H1 (cell line): ENCODE measurements around the gene DLL4. TPM values are rescaled to one million over a fixed set of nuclear protein-coding genes. Genes with fewer than 3 reads are reported as not detected.

Experiments used
- CTCF ChIA-PET: fragments of 300-600 bp; sonication (Branson Sonifier 250); formaldehyde crosslinking; loops from one replicate; lab custom pipeline; 2021; ENCODE audit not compliant: partially characterized antibody; lab: Charles Lee
- POLR2A ChIA-PET: fragments of 300-600 bp; sonication (Branson Sonifier 250); formaldehyde crosslinking; loops from one replicate; lab custom pipeline; 2021; ENCODE audit warnings: inconsistent platforms; ENCODE audit not compliant: partially characterized antibody; lab: Charles Lee
- DNase-seq, 2 experiments: peaks; one replicate each; pipeline versions ENCODE4 v3.0.0 to v3.0.0-alpha.2; 2010 to 2022; ENCODE audit warnings: low spot score in 2 of 2, low read depth in 1 of 2, mixed read lengths in 1 of 2
- FAIRE-seq: peaks from 2 replicates; lab custom pipeline; 2011; peaks lifted over from hg19 to GRCh38; lab: Jason Lieb, UNC
- H2AFZ ChIP-seq: 2 replicates; pipeline ENCODE4 v1.8.1; 2012; ENCODE audit warnings: low read length, inconsistent platforms
- H2AK5ac ChIP-seq: 2 replicates; pipeline ENCODE4 v1.6.1; 2013; ENCODE audit warnings: low read depth, low read length
- H2BK120ac ChIP-seq: replicated peaks from 2 replicates; pipeline ENCODE3; 2013; ENCODE audit warnings: low read depth, low read length, inconsistent platforms
- H2BK12ac ChIP-seq: 2 replicates; pipeline ENCODE4 v1.6.1; 2013; ENCODE audit warnings: low read depth, low read length
- H2BK15ac ChIP-seq: 2 replicates; pipeline ENCODE4 v1.6.1; 2013; ENCODE audit warnings: low read length
- H2BK20ac ChIP-seq: 2 replicates; pipeline ENCODE4 v1.6.1; 2013; ENCODE audit warnings: low read length
- H2BK5ac ChIP-seq: 2 replicates; pipeline ENCODE4 v1.6.1; 2013; ENCODE audit warnings: low read depth, low read length
- H3K14ac ChIP-seq: 2 replicates; pipeline ENCODE4 v1.6.1; 2013; ENCODE audit warnings: inconsistent platforms; ENCODE audit not compliant: insufficient read length
- H3K18ac ChIP-seq: 2 replicates; pipeline ENCODE4 v1.6.1; 2013; ENCODE audit warnings: low read length; ENCODE audit errors: extremely low read depth
- H3K23ac ChIP-seq: 2 replicates; pipeline ENCODE4 v1.6.1; 2013; ENCODE audit warnings: inconsistent platforms; ENCODE audit not compliant: insufficient read length
- H3K23me2 ChIP-seq: 2 replicates; pipeline ENCODE4 v1.6.1; 2013; ENCODE audit warnings: low read depth, low read length
- H3K27ac ChIP-seq: 2 replicates; pipeline ENCODE4 v1.6.1; 2011; ENCODE audit warnings: low read depth, low read length, inconsistent platforms
- H3K27me3 ChIP-seq, 4 experiments: replicated peaks in 1 of 4; 1 replicate in 1 of 4; 2 replicates in 3 of 4; pipeline versions ENCODE4 v1.6.1 to v1.8.1; 2011 to 2013; ENCODE audit warnings: low read length in 3 of 4, mild to moderate bottlenecking in 3 of 4, inconsistent platforms in 2 of 4, mixed read lengths in 2 of 4, moderate library complexity in 1 of 4; ENCODE audit not compliant: control insufficient read depth in 3 of 4, insufficient read depth in 3 of 4; ENCODE audit errors: extremely low read depth in 1 of 4
- H3K36me3 ChIP-seq, 4 experiments: 2 replicates each; pipeline versions ENCODE4 v1.6.1 to v1.8.1; 2011 to 2013; ENCODE audit warnings: mild to moderate bottlenecking in 4 of 4, low read length in 3 of 4, moderate library complexity in 2 of 4, control low read depth in 1 of 4, inconsistent platforms in 1 of 4; ENCODE audit not compliant: insufficient read depth in 4 of 4, control insufficient read depth in 2 of 4
- H3K4ac ChIP-seq: replicated peaks from 2 replicates; pipeline ENCODE3; 2013; ENCODE audit warnings: low read length, low read depth, mixed read lengths, inconsistent platforms; ENCODE audit not compliant: insufficient read length
- H3K4me1 ChIP-seq, 4 experiments: replicated peaks in 1 of 4; 1 replicate in 1 of 4; 2 replicates in 3 of 4; pipeline versions ENCODE4 v1.6.1 to v1.8.1; 2011 to 2013; ENCODE audit warnings: low read length in 3 of 4, inconsistent platforms in 2 of 4, mixed read lengths in 1 of 4; ENCODE audit not compliant: insufficient read depth in 4 of 4, control insufficient read depth in 3 of 4
- H3K4me2 ChIP-seq, 2 experiments: 2 replicates each; pipeline versions ENCODE4 v1.6.1 to v1.8.1; 2011 to 2013; ENCODE audit warnings: low read depth in 2 of 2, low read length in 2 of 2, control low read depth in 1 of 2, inconsistent platforms in 1 of 2, mild to moderate bottlenecking in 1 of 2; ENCODE audit not compliant: insufficient read depth in 1 of 2
- H3K4me3 ChIP-seq, 4 experiments: fragments of 200-600, 300-600 bp in 1 of 4; sonication (generic), shearing (Covaris generic), sonication (Bioruptor Twin) in 1 of 4; 2 replicates each; pipeline versions ENCODE4 v1.5.1 to v1.8.1; 2011 to 2016; ENCODE audit warnings: low read length in 4 of 4, low read depth in 3 of 4, control low read depth in 2 of 4, inconsistent platforms in 2 of 4, mild to moderate bottlenecking in 2 of 4, mixed read lengths in 1 of 4, moderate library complexity in 1 of 4; ENCODE audit not compliant: insufficient read depth in 2 of 4; ENCODE audit errors: extremely low read depth in 1 of 4
- H3K56ac ChIP-seq: replicated peaks from 2 replicates; pipeline ENCODE3; 2013; ENCODE audit warnings: low read depth, mild to moderate bottlenecking, mixed read lengths, low read length, inconsistent platforms; ENCODE audit not compliant: insufficient read length
- H3K79me1 ChIP-seq: 2 replicates; pipeline ENCODE4 v1.6.1; 2013; ENCODE audit warnings: low read depth, low read length, control low read depth
- H3K79me2 ChIP-seq, 2 experiments: 2 replicates each; pipeline versions ENCODE4 v1.6.1 to v1.8.1; 2012 to 2013; ENCODE audit warnings: low read length in 2 of 2, mild to moderate bottlenecking in 2 of 2, inconsistent platforms in 1 of 2; ENCODE audit not compliant: insufficient read depth in 2 of 2, control insufficient read depth in 1 of 2
- H3K9ac ChIP-seq, 4 experiments: replicated peaks in 1 of 4; 1 replicate in 1 of 4; 2 replicates in 3 of 4; pipeline versions ENCODE4 v1.6.1 to v1.8.1; 2011 to 2013; ENCODE audit warnings: low read depth in 3 of 4, low read length in 3 of 4, control low read depth in 2 of 4, mild to moderate bottlenecking in 2 of 4, moderate library complexity in 2 of 4, inconsistent platforms in 1 of 4; ENCODE audit errors: extremely low read depth in 1 of 4
- H3K9me3 ChIP-seq, 2 experiments: 2 replicates each; pipeline versions ENCODE4 v1.6.1 to v1.8.1; 2012 to 2013; ENCODE audit warnings: mild to moderate bottlenecking in 2 of 2, moderate library complexity in 2 of 2, control low read depth in 1 of 2, inconsistent platforms in 1 of 2, low read depth in 1 of 2, low read length in 1 of 2, mixed read lengths in 1 of 2; ENCODE audit not compliant: insufficient read depth in 2 of 2
- H4K20me1 ChIP-seq, 2 experiments: replicated peaks in 1 of 2; 2 replicates each; pipeline versions ENCODE3 to v1.8.1; 2011 to 2013; ENCODE audit warnings: inconsistent platforms in 2 of 2, low read length in 2 of 2, mild to moderate bottlenecking in 1 of 2; ENCODE audit not compliant: insufficient read depth in 2 of 2, control insufficient read depth in 1 of 2
- H4K5ac ChIP-seq: 2 replicates; pipeline ENCODE4 v1.6.1; 2013; ENCODE audit warnings: low read length, low read depth, mixed read lengths, inconsistent platforms; ENCODE audit not compliant: insufficient read length
- H4K8ac ChIP-seq: 2 replicates; pipeline ENCODE4 v1.8.0; 2013; ENCODE audit warnings: mild to moderate bottlenecking, moderate library complexity, low read length, inconsistent platforms; ENCODE audit not compliant: insufficient read depth; ENCODE audit errors: extremely low read depth
- H4K91ac ChIP-seq: replicated peaks from 2 replicates; pipeline ENCODE3; 2013; ENCODE audit warnings: low read length, mixed read lengths, inconsistent platforms; ENCODE audit not compliant: insufficient read length
- ASH2L ChIP-seq: fragments of 200-600, 300-600 bp; sonication (generic); IDR thresholded peaks from one replicate; pipeline ENCODE4 v1.7.1; 2017; ENCODE audit warnings: low read length
- CHD1 ChIP-seq: IDR thresholded peaks from 2 replicates; pipeline ENCODE4 v1.6.1; 2012; ENCODE audit warnings: low read depth, low read length, improper control_type of control experiment
- CREB1 ChIP-seq: IDR thresholded peaks from 2 replicates; pipeline ENCODE4 v1.6.1; 2012; ENCODE audit warnings: inconsistent platforms
- GTF2F1 ChIP-seq: IDR thresholded peaks from 2 replicates; pipeline ENCODE4 v1.6.1; 2012; ENCODE audit warnings: low read depth, low read length, improper control_type of control experiment, borderline replicate concordance
- JUN ChIP-seq: IDR thresholded peaks from 2 replicates; pipeline ENCODE4 v1.6.1; 2011; ENCODE audit warnings: low read depth, mild to moderate bottlenecking, improper control_type of control experiment, low read length
- JUND ChIP-seq: IDR thresholded peaks from 2 replicates; pipeline ENCODE4 v1.6.1; 2011; ENCODE audit warnings: mild to moderate bottlenecking, improper control_type of control experiment, low read length
- MAFK ChIP-seq: IDR thresholded peaks from 2 replicates; pipeline ENCODE4 v1.6.1; 2012; ENCODE audit warnings: low read depth, mild to moderate bottlenecking, improper control_type of control experiment, low read length
- MAX ChIP-seq: IDR thresholded peaks from 2 replicates; pipeline ENCODE4 v1.6.1; 2012; ENCODE audit warnings: inconsistent platforms
- RAD21 ChIP-seq, 2 experiments: IDR thresholded peaks in 1 of 2; conservative IDR thresholded peaks in 1 of 2; 2 replicates each; pipeline ENCODE4 v1.6.1; 2011; ENCODE audit warnings: low read depth in 2 of 2, low read length in 2 of 2, improper control_type of control experiment in 1 of 2, inconsistent platforms in 1 of 2, mild to moderate bottlenecking in 1 of 2, moderate library complexity in 1 of 2
- SP4 ChIP-seq: IDR thresholded peaks from 2 replicates; pipeline ENCODE4 v1.6.1; 2012; ENCODE audit warnings: low read length, inconsistent platforms
- TBP ChIP-seq: IDR thresholded peaks from 2 replicates; pipeline ENCODE4 v1.6.1; 2011; ENCODE audit warnings: low read depth, low read length, improper control_type of control experiment
- ZNF274 ChIP-seq: IDR thresholded peaks from 2 replicates; pipeline ENCODE4 v1.7.0; 2012; ENCODE audit warnings: low read length, borderline replicate concordance; ENCODE audit errors: extremely low read depth
- WGBS, 2 experiments: shearing (Covaris generic) in 1 of 2; methylation state at CpG; one replicate each; pipeline versions ENCODE4 v1.1.6 to v1.1.7; 2013 to 2015; ENCODE audit warnings: low lambda C conversion rate in 2 of 2, mixed read lengths in 2 of 2, inconsistent platforms in 1 of 2, low coverage in 1 of 2, missing lambda C conversion rate in 1 of 2; ENCODE audit not compliant: insufficient replicate concordance in 2 of 2, insufficient coverage in 1 of 2, insufficient read length in 1 of 2; ENCODE audit errors: extremely low coverage in 1 of 2, missing lambda C conversion rate in 1 of 2; 5-methylcytosine and 5-hydroxymethylcytosine counted together
- polyA plus RNA-seq, 7 experiments: library from polyadenylated mRNA; depleted of rRNA in 3 of 7; stranded (reverse) in 5 of 7; unstranded in 2 of 7; fragments of >200 nt in 5 of 7; fragments of 200-250 nt in 2 of 7; gene quantifications; 1 replicate in 5 of 7; 2 replicates in 1 of 7; 4 replicates in 1 of 7; pipeline versions ENCODE4 v1.2.1 to v1.2.3, GENCODE V29; 2011 to 2013; ENCODE audit warnings: missing spikeins in 2 of 7, mixed read lengths in 2 of 7
- total RNA-seq: library from RNA; stranded (reverse); fragmentation: NEBNext Ultra II Directional; extraction: Animal tissue kit (Norgen Biotek cat#: 25700); gene quantifications from 2 replicates; pipeline ENCODE4 v1.2.1, GENCODE V29; 2021
- TF ChIP-seq, protein P1 (sequence below): IDR thresholded peaks from 2 replicates; pipeline ENCODE4 v1.6.1; 2011; ENCODE audit warnings: low read depth, mild to moderate bottlenecking, low read length; ENCODE audit not compliant: insufficient read depth

Gene DLL4
- total and polyA plus RNA-seq, 2 of the 8 experiments (the other 6 are each of a cell fraction or from before 2014, with no cell fraction given) = 0.23 to 0.60 TPM

GRCh38 chr15:40892447-40893012 lies 36.6 kb upstream of the DLL4 start:
- POLR2A ChIA-PET = interaction anchor here (0.6 to 5.0 kb wide), 9 partner anchors 12 to 153 kb away, joined by 3 to 39 read pairs (median 4); partner anchors contain the start of gene SPINT1
- WGBS, 2 experiments = 74% methylated on average over 2 of the region's 2 CpGs; no CpG with 5 or more reads in 1 of the 2 experiments
- no peak for FAIRE-seq
- TF ChIP-seq CREB1 = no peak
- no peak for TF ChIP-seq ASH2L
- no peak for TF ChIP-seq CHD1
- no peak for TF ChIP-seq TBP
- TF ChIP-seq SP4 = no peak
- TF ChIP-seq JUND = no peak
- no peak for TF ChIP-seq MAX
- TF ChIP-seq, protein P1, sequence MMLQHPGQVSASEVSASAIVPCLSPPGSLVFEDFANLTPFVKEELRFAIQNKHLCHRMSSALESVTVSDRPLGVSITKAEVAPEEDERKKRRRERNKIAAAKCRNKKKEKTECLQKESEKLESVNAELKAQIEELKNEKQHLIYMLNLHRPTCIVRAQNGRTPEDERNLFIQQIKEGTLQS = no peak
- no peak for TF ChIP-seq MAFK
- TF ChIP-seq GTF2F1 = no peak
- TF ChIP-seq RAD21 (IDR thresholded peaks at IDR 0.05 in 1 of 2, conservative IDR thresholded peaks at IDR 0.05 in 1 of 2; ENCODE audit: low read depth in 2 of 2, low read length in 2 of 2) = no peak
- TF ChIP-seq JUN = no peak
- TF ChIP-seq ZNF274 = no peak

More at GRCh38 chr15:40892447-40893012, 36.6 kb upstream of the DLL4 start:
- H3K9me3 ChIP-seq = no peaks in the 10 kb centered on the region
- H2BK20ac ChIP-seq = no peak overlapping the region
- no peak overlapping the region for H4K91ac ChIP-seq
- H4K8ac ChIP-seq = no peak overlapping the region
- H2BK120ac ChIP-seq = no peak overlapping the region
- peaks cover 5% of the 10 kb centered on the region; the same call in 1 of the 2 replicates for H3K23me2 ChIP-seq
- H3K23ac ChIP-seq = no peak overlapping the region
- peaks cover 0 to 10% (median 0%) of the 10 kb centered on the region in 4 experiments; a peak in 3 of 8 replicates for H3K36me3 ChIP-seq
- H3K56ac ChIP-seq = no peak overlapping the region
- no peak overlapping the region for H2BK12ac ChIP-seq
- H3K27ac ChIP-seq = no peak overlapping the region
- H3K4ac ChIP-seq = no peak overlapping the region
- H3K18ac ChIP-seq = no peak overlapping the region
- H3K79me1 ChIP-seq = peaks cover 3% of the 10 kb centered on the region; the same call in 1 of the 2 replicates
- H3K4me2 ChIP-seq = no peak overlapping the region; a peak in 1 of 4 replicates
- peaks cover 0 to 8% (median 2%) of the 10 kb centered on the region in 4 experiments; a peak in 3 of 7 replicates for H3K27me3 ChIP-seq
- no peak overlapping the region for H3K4me3 ChIP-seq
- H3K79me2 ChIP-seq = peaks cover 0 to 12% of the 10 kb centered on the region in 2 experiments; a peak in 3 of 4 replicates
- H2BK15ac ChIP-seq = no peak overlapping the region
- H4K5ac ChIP-seq = no peak overlapping the region
- no peak for DNase-seq
- H4K20me1 ChIP-seq = peaks cover 0 to 2% of the 10 kb centered on the region in 2 experiments
- H3K4me1 ChIP-seq = peaks cover 3 to 14% (median 7%) of the 10 kb centered on the region in 4 experiments; a peak in 6 of 7 replicates
- no peak overlapping the region for H3K9ac ChIP-seq
- H2BK5ac ChIP-seq = no peak overlapping the region
- H3K14ac ChIP-seq = no peak overlapping the region
- no peak overlapping the region for H2AFZ ChIP-seq
- H2AK5ac ChIP-seq = no peak overlapping the region
- CTCF ChIA-PET = interaction anchor here (0.5 to 3.1 kb wide), 39 partner anchors 8 to 886 kb away, joined by 3 to 26 read pairs (median 5); partner anchors contain the start of genes DNAJC17, PPP1R14D, RAD51 and ZFYVE19
